ENCODE data around the gene GJB2.
"Not testable (repeated sequence)": the region's sequence is repeated elsewhere in the genome, so short reads cannot be mapped to it uniquely, and the experiment has no call there.

Gene GJB2

GRCh38 chr13:20165417-20166257 is 27.1 kb downstream of the GJB2 start:
- DNase-seq: no peak

GRCh38 chr13:20161951-20162300 is 30.8 kb downstream of the GJB2 start:
- DNase-seq: no peak

- no peak for DNase-seq
Observed at GRCh38 chr13:20161275-20161950, 31.3 kb downstream of the GJB2 start.

- DNase-seq: no peak
Observed at GRCh38 chr13:20160306-20161274, 32.1 kb downstream of the GJB2 start, which contains the start of gene GJA3. TSS of gene GJA3 (minus strand) at chr13:20161052. CDS start at chr13:20143288, 17,764 bp downstream.

- no peak for DNase-seq
Observed at GRCh38 chr13:20159646-20160305, 33.0 kb downstream of the GJB2 start.

- no peak for DNase-seq
Observed at GRCh38 chr13:20157151-20157796, 35.5 kb downstream of the GJB2 start.

- no peak for DNase-seq
Observed at GRCh38 chr13:20156702-20157101, 36.0 kb downstream of the GJB2 start.

GRCh38 chr13:20153290-20153689 is 39.4 kb downstream of the GJB2 start:
- not testable (repeated sequence) for DNase-seq

GRCh38 chr13:20151612-20152011 is 41.1 kb downstream of the GJB2 start:
- no peak for DNase-seq

GRCh38 chr13:20151016-20151415 is 41.7 kb downstream of the GJB2 start:
- DNase-seq: no peak

GRCh38 chr13:20150561-20150960 is 42.2 kb downstream of the GJB2 start:
- DNase-seq: no peak

GRCh38 chr13:20149762-20150161 is 43.0 kb downstream of the GJB2 start:
- DNase-seq: no peak

- DNase-seq: no peak
Observed at GRCh38 chr13:20148501-20149183, 44.1 kb downstream of the GJB2 start.

GRCh38 chr13:20146381-20146780 is 46.4 kb downstream of the GJB2 start:
- no peak for DNase-seq

GRCh38 chr13:20145521-20145920 is 47.2 kb downstream of the GJB2 start:
- no peak for DNase-seq

GRCh38 chr13:20144141-20144850 is 48.4 kb downstream of the GJB2 start:
- DNase-seq: no peak

- no peak for DNase-seq
Observed at GRCh38 chr13:20142927-20143480, 49.7 kb downstream of the GJB2 start.

GRCh38 chr13:20142023-20142926 is 50.5 kb downstream of the GJB2 start:
- no peak for DNase-seq

All from NCI-H1417 treated with DMSO at 0.1 percent for 48 hours (cell line).